Right lung (tissue), 5 donors: ENCODE data around the gene SLC41A1. TPM values are rescaled to one million over a fixed set of nuclear protein-coding genes. Genes with fewer than 3 reads are reported as not detected.
A peak's percentile ranks its signal among the peaks of the same experiment; 100 is the strongest.
"Not testable (repeated sequence)": the region's sequence is repeated elsewhere in the genome, so short reads cannot be mapped to it uniquely, and the experiment has no call there.

ENCODE experiments used
- DNase-seq, 2 donors: peaks; one replicate each; pipeline ENCODE4 v3.0.0-alpha.2; 2013
- polyA plus RNA-seq, 5 donors: library from polyadenylated mRNA; unstranded; fragments of 120-200 nt; gene quantifications; one replicate each; pipeline versions ENCODE4 v1.2.1 to v1.2.3, GENCODE V29; 2013; ENCODE audit warnings: inconsistent platforms in 1 of 5, low replicate concordance in 1 of 5; ENCODE audit not compliant: insufficient read length in 5 of 5, insufficient read depth in 1 of 5

Gene SLC41A1
- polyA plus RNA-seq, 5 donors: 36.4 to 46.8 (median 44.8) TPM

GRCh38 chr1:205826016-205826806 lies 13.2 kb upstream of the SLC41A1 start:
- no peak for DNase-seq

GRCh38 chr1:205824180-205824579 lies 11.2 kb upstream of the SLC41A1 start:
- no peak for DNase-seq

- not testable (repeated sequence) for DNase-seq
Measured at GRCh38 chr1:205823260-205823659, 10.3 kb upstream of the SLC41A1 start.

- DNase-seq: no peak
Measured at GRCh38 chr1:205822397-205822796, 9.4 kb upstream of the SLC41A1 start.

- no peak for DNase-seq
Measured at GRCh38 chr1:205817988-205818387, 5.0 kb upstream of the SLC41A1 start.

- DNase-seq: no peak
Measured at GRCh38 chr1:205817364-205817763, 4.4 kb upstream of the SLC41A1 start.

- no peak for DNase-seq
Measured at GRCh38 chr1:205813755-205814058, 709 bp upstream of the SLC41A1 start.

GRCh38 chr1:205812271-205812877 lies 624 bp downstream of the SLC41A1 start:
- peak; percentile 41 to 45 for DNase-seq

- no peak for DNase-seq
Measured at GRCh38 chr1:205811660-205812059, 1.3 kb downstream of the SLC41A1 start.

GRCh38 chr1:205810448-205811157 lies 2.4 kb downstream of the SLC41A1 start:
- DNase-seq: no peak

GRCh38 chr1:205809942-205810345 lies 3.1 kb downstream of the SLC41A1 start:
- no peak for DNase-seq

GRCh38 chr1:205809469-205809868 lies 3.5 kb downstream of the SLC41A1 start:
- no peak for DNase-seq

GRCh38 chr1:205805082-205805711 lies 7.8 kb downstream of the SLC41A1 start:
- no peak for DNase-seq

- DNase-seq: no peak
Measured at GRCh38 chr1:205804605-205805004, 8.4 kb downstream of the SLC41A1 start.

- DNase-seq: no peak
Measured at GRCh38 chr1:205803986-205804385, 9.0 kb downstream of the SLC41A1 start.

GRCh38 chr1:205802060-205802459 lies 10.9 kb downstream of the SLC41A1 start:
- no peak for DNase-seq

- peak; percentile 41 to 51 for DNase-seq
Measured at GRCh38 chr1:205800981-205801703, 11.9 kb downstream of the SLC41A1 start.

- no peak for DNase-seq
Measured at GRCh38 chr1:205800427-205800826, 12.6 kb downstream of the SLC41A1 start.

- no peak for DNase-seq
Measured at GRCh38 chr1:205798577-205798976, 14.4 kb downstream of the SLC41A1 start.

GRCh38 chr1:205797168-205797567 lies 15.8 kb downstream of the SLC41A1 start:
- no peak for DNase-seq

GRCh38 chr1:205794011-205794730 lies 18.8 kb downstream of the SLC41A1 start:
- no peak for DNase-seq
